22Rv1 (cell line): ENCODE measurements around the gene MIAT.
"Not testable (repeated sequence)": the region's sequence is repeated elsewhere in the genome, so short reads cannot be mapped to it uniquely, and the experiment has no call there.

Experiments used
- ZFX ChIP-seq: fragments of 450-650 bp; IDR thresholded peaks from 2 replicates; pipeline ENCODE4 v1.6.1; 2017; ENCODE audit warnings: antibody characterized with exemption, borderline replicate concordance
- TF ChIP-seq, protein P1 (sequence below): fragments of 450-650 bp; IDR thresholded peaks from 2 replicates; pipeline ENCODE4 v1.5.1; 2017; ENCODE audit warnings: mild to moderate bottlenecking

DNA sequence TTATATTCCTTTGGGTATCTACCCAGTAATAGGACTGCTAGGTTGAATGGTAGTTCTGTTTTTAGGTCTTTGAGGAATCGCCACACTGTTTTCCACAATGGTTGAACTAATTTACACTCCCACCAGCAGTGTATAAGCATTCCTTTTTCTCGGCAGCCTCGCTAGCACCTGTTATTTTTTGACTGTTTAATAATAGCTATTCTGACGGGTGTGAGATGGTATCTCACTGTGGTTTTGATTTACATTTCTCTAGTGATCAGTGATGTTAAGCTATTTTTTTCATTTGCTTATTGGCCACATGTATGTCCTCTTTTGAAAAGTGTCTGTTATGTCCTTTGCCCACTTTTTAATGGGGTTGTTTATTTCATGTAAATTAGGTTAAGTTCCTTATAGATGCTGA is 48.0 kb downstream of the MIAT start:
- TF ChIP-seq, protein P1, sequence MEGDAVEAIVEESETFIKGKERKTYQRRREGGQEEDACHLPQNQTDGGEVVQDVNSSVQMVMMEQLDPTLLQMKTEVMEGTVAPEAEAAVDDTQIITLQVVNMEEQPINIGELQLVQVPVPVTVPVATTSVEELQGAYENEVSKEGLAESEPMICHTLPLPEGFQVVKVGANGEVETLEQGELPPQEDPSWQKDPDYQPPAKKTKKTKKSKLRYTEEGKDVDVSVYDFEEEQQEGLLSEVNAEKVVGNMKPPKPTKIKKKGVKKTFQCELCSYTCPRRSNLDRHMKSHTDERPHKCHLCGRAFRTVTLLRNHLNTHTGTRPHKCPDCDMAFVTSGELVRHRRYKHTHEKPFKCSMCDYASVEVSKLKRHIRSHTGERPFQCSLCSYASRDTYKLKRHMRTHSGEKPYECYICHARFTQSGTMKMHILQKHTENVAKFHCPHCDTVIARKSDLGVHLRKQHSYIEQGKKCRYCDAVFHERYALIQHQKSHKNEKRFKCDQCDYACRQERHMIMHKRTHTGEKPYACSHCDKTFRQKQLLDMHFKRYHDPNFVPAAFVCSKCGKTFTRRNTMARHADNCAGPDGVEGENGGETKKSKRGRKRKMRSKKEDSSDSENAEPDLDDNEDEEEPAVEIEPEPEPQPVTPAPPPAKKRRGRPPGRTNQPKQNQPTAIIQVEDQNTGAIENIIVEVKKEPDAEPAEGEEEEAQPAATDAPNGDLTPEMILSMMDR, result not testable (repeated sequence)
- not testable (repeated sequence) for TF ChIP-seq ZFX
